T1000 (cell line): Measurements from ENCODE around the gene PLEKHM2.
A peak's percentile ranks its signal among the peaks of the same experiment; 100 is the strongest.

Source experiments
- DNase-seq: peaks from one replicate; lab custom pipeline; 2025; ENCODE audit warnings: mixed read lengths; lab: John Stamatoyannopoulos, UW

Gene PLEKHM2

GRCh38 chr1:15758953-15759661 is 75.0 kb downstream of the PLEKHM2 start:
- DNase-seq = no peak

GRCh38 chr1:15760520-15761211 is 76.5 kb downstream of the PLEKHM2 start:
- DNase-seq = peak; percentile 63

- no peak for DNase-seq
Measured at GRCh38 chr1:15761366-15762128, 77.4 kb downstream of the PLEKHM2 start.

GRCh38 chr1:15762546-15762945 is 78.4 kb downstream of the PLEKHM2 start:
- no peak for DNase-seq

- no peak for DNase-seq
Measured at GRCh38 chr1:15764269-15764764, 80.2 kb downstream of the PLEKHM2 start.

- DNase-seq = no peak
Measured at GRCh38 chr1:15764890-15765289, 80.8 kb downstream of the PLEKHM2 start.

- DNase-seq = peak; percentile 64
Measured at GRCh38 chr1:15765495-15766194, 81.5 kb downstream of the PLEKHM2 start.

GRCh38 chr1:15767941-15768340 is 83.8 kb downstream of the PLEKHM2 start:
- no peak for DNase-seq

- DNase-seq = no peak
Measured at GRCh38 chr1:15768388-15768787, 84.3 kb downstream of the PLEKHM2 start.

- no peak for DNase-seq
Measured at GRCh38 chr1:15770313-15770962, 86.3 kb downstream of the PLEKHM2 start.

- no peak for DNase-seq
Measured at GRCh38 chr1:15771836-15772515, 87.9 kb downstream of the PLEKHM2 start.

GRCh38 chr1:15775706-15776105 is 91.6 kb downstream of the PLEKHM2 start:
- DNase-seq = no peak

GRCh38 chr1:15777909-15778707 is 94.0 kb downstream of the PLEKHM2 start:
- DNase-seq = no peak
